OCI-M2 (cell line): Measurements from ENCODE around the gene C22orf23.
A peak's percentile ranks its signal among the peaks of the same experiment; 100 is the strongest.

ENCODE experiments used
- DNase-seq: peaks from one replicate; lab custom pipeline; 2025; ENCODE audit not compliant: unreplicated experiment; lab: John Stamatoyannopoulos, UW

The C22orf23 gene

GRCh38 chr22:37953437-37954179 lies at the start of gene C22orf23, which contains the start of gene POLR2F:
C22orf23 (minus strand) TSS chr22:37953601; CDS start chr22:37953149, 452 bp downstream.
POLR2F (plus strand) TSS chr22:37953699; CDS start chr22:37953788, 89 bp downstream.
- peak; percentile 75 for DNase-seq

- DNase-seq = no peak
Observed at GRCh38 chr22:37999640-38000272, 46.4 kb upstream of the C22orf23 start.

- no peak for DNase-seq
Observed at GRCh38 chr22:37999236-37999635, 45.8 kb upstream of the C22orf23 start.

- no peak for DNase-seq
Observed at GRCh38 chr22:37998543-37998942, 45.1 kb upstream of the C22orf23 start.

- no peak for DNase-seq
Observed at GRCh38 chr22:37996515-37997246, 43.3 kb upstream of the C22orf23 start.

- peak; percentile 47 for DNase-seq
Observed at GRCh38 chr22:37996079-37996478, 42.7 kb upstream of the C22orf23 start.

- no peak for DNase-seq
Observed at GRCh38 chr22:37995460-37995859, 42.1 kb upstream of the C22orf23 start.

- DNase-seq = no peak
Observed at GRCh38 chr22:37994982-37995381, 41.6 kb upstream of the C22orf23 start.

- no peak for DNase-seq
Observed at GRCh38 chr22:37994049-37994448, 40.6 kb upstream of the C22orf23 start.

- DNase-seq = no peak
Observed at GRCh38 chr22:37991731-37992442, 38.5 kb upstream of the C22orf23 start.

- DNase-seq = no peak
Observed at GRCh38 chr22:37990862-37991261, 37.5 kb upstream of the C22orf23 start.

- DNase-seq = no peak
Observed at GRCh38 chr22:37990301-37990700, 36.9 kb upstream of the C22orf23 start.

GRCh38 chr22:37989146-37990045 lies 36.0 kb upstream of the C22orf23 start:
- no peak for DNase-seq

GRCh38 chr22:37986371-37986770 lies 33.0 kb upstream of the C22orf23 start:
- no peak for DNase-seq

- no peak for DNase-seq
Observed at GRCh38 chr22:37985751-37986281, 32.4 kb upstream of the C22orf23 start.

- DNase-seq = no peak
Observed at GRCh38 chr22:37985050-37985585, 31.7 kb upstream of the C22orf23 start.

GRCh38 chr22:37983860-37984791 lies 30.7 kb upstream of the C22orf23 start, which contains the start of gene SOX10:
SOX10 (minus strand) TSS chr22:37984555; CDS start chr22:37983784, 771 bp downstream.
- DNase-seq = no peak
